ENCODE measurements around the gene MPC1L.

DNA sequence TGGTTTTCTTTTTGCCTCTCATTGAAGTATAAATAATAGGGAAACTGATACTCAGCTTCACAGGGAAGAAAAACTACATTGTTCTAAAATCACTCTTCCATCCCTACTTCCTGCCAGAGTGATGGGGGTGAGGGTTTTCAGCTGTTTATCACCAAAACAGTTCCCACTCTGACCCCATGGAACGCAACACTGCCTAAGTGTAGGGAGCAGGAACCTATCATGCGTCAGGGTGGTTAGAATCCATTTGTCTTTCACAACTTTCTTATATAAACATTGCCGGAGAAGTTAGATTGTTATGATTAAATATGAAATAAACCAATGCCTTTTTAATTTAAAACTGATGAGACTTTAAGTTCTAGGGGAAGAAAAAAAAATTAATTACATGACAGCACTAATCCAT lies 15.8 kb upstream of the MPC1L start:
- TF ChIP-seq, protein P1, sequence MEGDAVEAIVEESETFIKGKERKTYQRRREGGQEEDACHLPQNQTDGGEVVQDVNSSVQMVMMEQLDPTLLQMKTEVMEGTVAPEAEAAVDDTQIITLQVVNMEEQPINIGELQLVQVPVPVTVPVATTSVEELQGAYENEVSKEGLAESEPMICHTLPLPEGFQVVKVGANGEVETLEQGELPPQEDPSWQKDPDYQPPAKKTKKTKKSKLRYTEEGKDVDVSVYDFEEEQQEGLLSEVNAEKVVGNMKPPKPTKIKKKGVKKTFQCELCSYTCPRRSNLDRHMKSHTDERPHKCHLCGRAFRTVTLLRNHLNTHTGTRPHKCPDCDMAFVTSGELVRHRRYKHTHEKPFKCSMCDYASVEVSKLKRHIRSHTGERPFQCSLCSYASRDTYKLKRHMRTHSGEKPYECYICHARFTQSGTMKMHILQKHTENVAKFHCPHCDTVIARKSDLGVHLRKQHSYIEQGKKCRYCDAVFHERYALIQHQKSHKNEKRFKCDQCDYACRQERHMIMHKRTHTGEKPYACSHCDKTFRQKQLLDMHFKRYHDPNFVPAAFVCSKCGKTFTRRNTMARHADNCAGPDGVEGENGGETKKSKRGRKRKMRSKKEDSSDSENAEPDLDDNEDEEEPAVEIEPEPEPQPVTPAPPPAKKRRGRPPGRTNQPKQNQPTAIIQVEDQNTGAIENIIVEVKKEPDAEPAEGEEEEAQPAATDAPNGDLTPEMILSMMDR (IDR thresholded peaks at IDR 0.05), result no peak
- TF ChIP-seq EP300 (IDR thresholded peaks at IDR 0.05), result no peak
